HepG2 (cell line): ENCODE measurements around the gene CTSW. TPM values are rescaled to one million over a fixed set of nuclear protein-coding genes. Genes with fewer than 3 reads are reported as not detected.

Experiments
- CEBPB ChIP-seq: IDR thresholded peaks from 2 replicates; pipeline ENCODE4 v1.6.1; 2011; ENCODE audit warnings: low read depth, low read length, improper control_type of control experiment, borderline replicate concordance
- DMAP1 ChIP-seq: IDR thresholded peaks from 2 replicates; pipeline ENCODE4 v1.6.1; 2016
- GZF1 ChIP-seq: sonication (generic); formaldehyde crosslinking; IDR thresholded peaks from 2 replicates; pipeline ENCODE4 v1.5.1; 2020; ENCODE audit warnings: mild to moderate bottlenecking, missing genetic modification reagents
- HES4 ChIP-seq: sonication (generic); formaldehyde crosslinking; IDR thresholded peaks from 2 replicates; pipeline ENCODE4 v1.9.0; 2021; ENCODE audit warnings: mild to moderate bottlenecking, missing genetic modification reagents, borderline replicate concordance
- HIVEP1 ChIP-seq: sonication (generic); formaldehyde crosslinking; IDR thresholded peaks from 2 replicates; pipeline ENCODE4 v1.4.0; 2020; ENCODE audit warnings: mild to moderate bottlenecking, missing genetic modification reagents
- HMGA1 ChIP-seq: sonication (generic); formaldehyde crosslinking; conservative IDR thresholded peaks from 2 replicates; pipeline ENCODE4 v1.4.0; 2020; ENCODE audit warnings: missing genetic modification reagents
- JUNB ChIP-seq: sonication (generic); formaldehyde crosslinking; IDR thresholded peaks from 2 replicates; pipeline ENCODE4 v1.8.0; 2022; ENCODE audit warnings: missing genetic modification reagents, mild to moderate bottlenecking, borderline replicate concordance
- KLF13 ChIP-seq: sonication (generic); formaldehyde crosslinking; IDR thresholded peaks from 2 replicates; pipeline ENCODE4 v1.4.0; 2020; ENCODE audit warnings: mild to moderate bottlenecking, missing genetic modification reagents
- MBD4 ChIP-seq: IDR thresholded peaks from 2 replicates; pipeline ENCODE4 v1.6.1; 2012; ENCODE audit warnings: low read length, inconsistent platforms, borderline replicate concordance
- MLX ChIP-seq: IDR thresholded peaks from 2 replicates; pipeline ENCODE4 v1.6.1; 2016
- RBFOX2 ChIP-seq: fragments of 200-400 bp; formaldehyde crosslinking; IDR thresholded peaks from 2 replicates; pipeline ENCODE4 v1.6.1; 2017; ENCODE audit warnings: low read depth, mild to moderate bottlenecking, low read length
- RELA ChIP-seq: sonication (generic); formaldehyde crosslinking; IDR thresholded peaks from 2 replicates; pipeline ENCODE4 v1.4.0; 2020; ENCODE audit warnings: missing genetic modification reagents
- RXRA ChIP-seq: sonication (generic); formaldehyde crosslinking; IDR thresholded peaks from 2 replicates; pipeline ENCODE4 v1.5.1; 2020; ENCODE audit warnings: missing genetic modification reagents
- SATB2 ChIP-seq: sonication (generic); formaldehyde crosslinking; IDR thresholded peaks from 2 replicates; pipeline ENCODE4 v1.5.0; 2020; ENCODE audit warnings: missing genetic modification reagents
- SOX6 ChIP-seq, 2 experiments: fragments of 450-650 bp in 1 of 2; sonication (generic) in 1 of 2; formaldehyde crosslinking in 1 of 2; IDR thresholded peaks; 2 replicates each; pipeline versions ENCODE4 v1.4.0 to v1.6.1; 2017 to 2020; ENCODE audit warnings: antibody characterized with exemption in 1 of 2, mild to moderate bottlenecking in 1 of 2, missing genetic modification reagents in 1 of 2
- SP140L ChIP-seq: sonication (generic); formaldehyde crosslinking; IDR thresholded peaks from 2 replicates; pipeline ENCODE4 v1.4.0; 2020; ENCODE audit warnings: missing genetic modification reagents, borderline replicate concordance
- SP2 ChIP-seq: sonication (generic); formaldehyde crosslinking; IDR thresholded peaks from 2 replicates; pipeline ENCODE4 v1.5.1; 2020; ENCODE audit warnings: mild to moderate bottlenecking, missing genetic modification reagents
- TBX3 ChIP-seq: fragments of 450-650 bp; IDR thresholded peaks from 2 replicates; pipeline ENCODE4 v1.6.1; 2017; ENCODE audit warnings: antibody characterized with exemption, mild to moderate bottlenecking, inconsistent platforms, borderline replicate concordance
- TCF12 ChIP-seq, 2 experiments: fragments of 450-650 bp in 1 of 2; sonication (generic) in 1 of 2; formaldehyde crosslinking in 1 of 2; IDR thresholded peaks; 2 replicates each; pipeline versions ENCODE4 v1.6.1 to v1.8.0; 2017 to 2022; ENCODE audit warnings: antibody characterized with exemption in 1 of 2, mild to moderate bottlenecking in 1 of 2, missing genetic modification reagents in 1 of 2, moderate library complexity in 1 of 2
- ZNF101 ChIP-seq: sonication (generic); formaldehyde crosslinking; IDR thresholded peaks from 2 replicates; pipeline ENCODE4 v1.4.0; 2020; ENCODE audit warnings: mild to moderate bottlenecking, low read depth, missing genetic modification reagents, borderline replicate concordance
- ZNF547 ChIP-seq: sonication (generic); formaldehyde crosslinking; IDR thresholded peaks from 2 replicates; pipeline ENCODE4 v1.5.1; 2020; ENCODE audit warnings: mild to moderate bottlenecking, missing genetic modification reagents
- ZNF552 ChIP-seq: sonication (generic); formaldehyde crosslinking; IDR thresholded peaks from 2 replicates; pipeline ENCODE4 v1.9.0; 2022; ENCODE audit warnings: missing genetic modification reagents, mild to moderate bottlenecking, borderline replicate concordance
- ZNF768 ChIP-seq: sonication (generic); formaldehyde crosslinking; IDR thresholded peaks from 2 replicates; pipeline ENCODE4 v1.4.0; 2020; ENCODE audit warnings: missing genetic modification reagents
- ZSCAN25 ChIP-seq: sonication (generic); formaldehyde crosslinking; IDR thresholded peaks from 2 replicates; pipeline ENCODE4 v1.8.0; 2022; ENCODE audit warnings: mild to moderate bottlenecking, missing genetic modification reagents
- polyA plus RNA-seq, 8 experiments: library from polyadenylated mRNA; depleted of rRNA in 3 of 8; stranded (reverse) in 7 of 8; unstranded in 1 of 8; fragments of >200 nt; fragmentation: Illumina TruSeq in 4 of 8; extraction: Trizol in 4 of 8; gene quantifications; 2 replicates each; pipeline versions ENCODE4 v1.2.1 to v1.2.3, GENCODE V29; 2011 to 2016; ENCODE audit warnings: low read depth in 4 of 8, missing spikeins in 1 of 8, mixed read lengths in 1 of 8; ENCODE audit not compliant: insufficient read depth in 1 of 8
- total RNA-seq, 5 experiments: library from RNA; depleted of rRNA; stranded (reverse); fragments of >200 nt; fragmentation: Illumina TruSeq; extraction: Trizol; gene quantifications; 2 replicates each; pipeline ENCODE4 v1.2.3, GENCODE V29; 2016; ENCODE audit warnings: low read depth in 1 of 5
- TF ChIP-seq, protein P1 (sequence below): IDR thresholded peaks from 2 replicates; pipeline ENCODE4 v1.6.1; 2016; ENCODE audit warnings: low read depth
- TF ChIP-seq, protein P2 (sequence below): sonication (generic); formaldehyde crosslinking; IDR thresholded peaks from 2 replicates; pipeline ENCODE4 v1.5.0; 2020; ENCODE audit warnings: mild to moderate bottlenecking, missing genetic modification reagents

Gene CTSW
- total and polyA plus RNA-seq, 2 of the 13 experiments (the other 11 are each of a cell fraction or from before 2014, with no cell fraction given): 0.09 TPM; not detected in 1

DNA sequence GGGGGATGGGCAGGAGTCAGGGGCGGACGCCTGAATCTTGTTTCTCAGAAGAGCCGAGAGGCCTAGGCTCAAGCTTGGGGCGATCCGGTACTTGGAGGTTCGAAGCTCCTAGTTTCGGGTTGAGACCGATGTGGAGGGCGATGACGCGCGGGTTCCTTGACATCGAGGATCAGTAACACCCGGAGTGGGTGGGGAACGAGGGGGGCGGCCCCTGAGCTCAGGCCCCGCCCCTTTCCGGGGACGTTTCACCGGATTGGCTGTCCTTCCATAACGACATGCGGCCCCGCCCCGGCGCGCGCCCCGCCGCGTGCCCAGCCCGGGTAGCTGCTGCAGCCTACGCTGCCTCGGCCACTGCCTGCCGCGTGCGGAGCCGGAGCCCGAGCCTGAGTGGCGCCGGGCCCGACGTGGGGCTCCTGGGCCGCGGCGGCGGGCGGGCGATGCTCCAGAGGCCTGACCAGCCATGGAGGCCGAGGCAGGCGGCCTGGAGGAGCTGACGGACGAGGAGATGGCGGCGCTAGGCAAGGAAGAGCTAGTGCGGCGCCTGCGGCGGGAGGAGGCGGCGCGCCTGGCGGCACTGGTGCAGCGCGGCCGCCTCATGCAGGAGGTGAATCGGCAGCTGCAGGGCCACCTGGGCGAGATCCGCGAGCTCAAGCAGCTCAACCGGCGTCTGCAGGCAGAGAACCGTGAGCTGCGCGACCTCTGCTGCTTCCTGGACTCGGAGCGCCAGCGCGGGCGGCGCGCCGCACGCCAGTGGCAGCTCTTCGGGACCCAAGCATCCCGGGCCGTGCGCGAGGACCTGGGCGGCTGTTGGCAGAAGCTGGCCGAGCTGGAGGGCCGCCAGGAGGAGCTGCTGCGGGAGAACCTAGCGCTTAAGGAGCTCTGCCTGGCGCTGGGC is 10.9 kb downstream of the CTSW start, which contains the start of gene CCDC85B (continued):
- TF ChIP-seq RBFOX2 (peak; percentile 87), HMGA1 (CRISPR knock-in tag) (no peak), KLF13 (CRISPR knock-in tag) (no peak), SP140L (no peak), SP2 (CRISPR knock-in tag) (peak; percentile 57), JUNB (CRISPR knock-in tag) (peak; percentile 40; the same call in 1 of the 2 replicates), MBD4 (no peak), ZNF768 (peak; percentile 31; the same call in 1 of the 2 replicates), MLX (CRISPR knock-in tag) (no peak), TCF12 (IDR thresholded peaks at IDR 0.05) (no peak), TCF12 (CRISPR knock-in tag; IDR thresholded peaks at IDR 0.05) (no peak; the same call in 1 of the 2 replicates), ZNF101 (no peak), SATB2 (peak; percentile 88; the same call in 1 of the 2 replicates), SOX6 (IDR thresholded peaks at IDR 0.05) (no peak), SOX6 (CRISPR knock-in tag; IDR thresholded peaks at IDR 0.05) (no peak), GZF1 (CRISPR knock-in tag) (no peak), ZNF552 (CRISPR knock-in tag) (no peak; the same call in 1 of the 2 replicates), CEBPB (no peak), HIVEP1 (CRISPR knock-in tag) (0 out of 2 replicates have a peak, but pooled peaks have one; percentile 7), DMAP1 (CRISPR knock-in tag) (peak; percentile 64; the same call in 1 of the 2 replicates), TBX3 (no peak), RELA (CRISPR knock-in tag) (0 out of 2 replicates have a peak, but pooled peaks have one; percentile 52), ZNF547 (CRISPR knock-in tag) (peak; percentile 85), HES4 (CRISPR knock-in tag) (peak; percentile 94), RXRA (CRISPR knock-in tag) (no peak), ZSCAN25 (CRISPR knock-in tag) (no peak)
- TF ChIP-seq, protein P1, sequence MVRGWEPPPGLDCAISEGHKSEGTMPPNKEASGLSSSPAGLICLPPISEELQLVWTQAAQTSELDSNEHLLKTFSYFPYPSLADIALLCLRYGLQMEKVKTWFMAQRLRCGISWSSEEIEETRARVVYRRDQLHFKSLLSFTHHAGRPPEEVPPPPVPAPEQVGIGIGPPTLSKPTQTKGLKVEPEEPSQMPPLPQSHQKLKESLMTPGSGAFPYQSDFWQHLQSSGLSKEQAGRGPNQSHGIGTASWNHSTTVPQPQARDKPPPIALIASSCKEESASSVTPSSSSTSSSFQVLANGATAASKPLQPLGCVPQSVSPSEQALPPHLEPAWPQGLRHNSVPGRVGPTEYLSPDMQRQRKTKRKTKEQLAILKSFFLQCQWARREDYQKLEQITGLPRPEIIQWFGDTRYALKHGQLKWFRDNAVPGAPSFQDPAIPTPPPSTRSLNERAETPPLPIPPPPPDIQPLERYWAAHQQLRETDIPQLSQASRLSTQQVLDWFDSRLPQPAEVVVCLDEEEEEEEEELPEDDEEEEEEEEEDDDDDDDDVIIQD (CRISPR knock-in tag): no peak
- TF ChIP-seq, protein P2, sequence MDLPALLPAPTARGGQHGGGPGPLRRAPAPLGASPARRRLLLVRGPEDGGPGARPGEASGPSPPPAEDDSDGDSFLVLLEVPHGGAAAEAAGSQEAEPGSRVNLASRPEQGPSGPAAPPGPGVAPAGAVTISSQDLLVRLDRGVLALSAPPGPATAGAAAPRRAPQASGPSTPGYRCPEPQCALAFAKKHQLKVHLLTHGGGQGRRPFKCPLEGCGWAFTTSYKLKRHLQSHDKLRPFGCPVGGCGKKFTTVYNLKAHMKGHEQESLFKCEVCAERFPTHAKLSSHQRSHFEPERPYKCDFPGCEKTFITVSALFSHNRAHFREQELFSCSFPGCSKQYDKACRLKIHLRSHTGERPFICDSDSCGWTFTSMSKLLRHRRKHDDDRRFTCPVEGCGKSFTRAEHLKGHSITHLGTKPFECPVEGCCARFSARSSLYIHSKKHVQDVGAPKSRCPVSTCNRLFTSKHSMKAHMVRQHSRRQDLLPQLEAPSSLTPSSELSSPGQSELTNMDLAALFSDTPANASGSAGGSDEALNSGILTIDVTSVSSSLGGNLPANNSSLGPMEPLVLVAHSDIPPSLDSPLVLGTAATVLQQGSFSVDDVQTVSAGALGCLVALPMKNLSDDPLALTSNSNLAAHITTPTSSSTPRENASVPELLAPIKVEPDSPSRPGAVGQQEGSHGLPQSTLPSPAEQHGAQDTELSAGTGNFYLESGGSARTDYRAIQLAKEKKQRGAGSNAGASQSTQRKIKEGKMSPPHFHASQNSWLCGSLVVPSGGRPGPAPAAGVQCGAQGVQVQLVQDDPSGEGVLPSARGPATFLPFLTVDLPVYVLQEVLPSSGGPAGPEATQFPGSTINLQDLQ (CRISPR knock-in tag): peak; percentile 87; the same call in 1 of the 2 replicates
